GM18868 (cell line): ENCODE results near the gene SHOC1.
A peak's percentile ranks its signal among the peaks of the same experiment; 100 is the strongest.
"Not testable (repeated sequence)": the region's sequence is repeated elsewhere in the genome, so short reads cannot be mapped to it uniquely, and the experiment has no call there.

ENCODE experiments used
- ATAC-seq: cut with Tn5 transposase; IDR thresholded peaks from one replicate; pipeline ENCODE4 v1.9.1; 2021; ENCODE audit warnings: mild to moderate bottlenecking, moderate library complexity; ENCODE audit not compliant: unreplicated experiment

SHOC1 gene

GRCh38 chr9:111805830-111806241 is 11.1 kb upstream of the SHOC1 start:
- ATAC-seq, result no peak

DNA sequence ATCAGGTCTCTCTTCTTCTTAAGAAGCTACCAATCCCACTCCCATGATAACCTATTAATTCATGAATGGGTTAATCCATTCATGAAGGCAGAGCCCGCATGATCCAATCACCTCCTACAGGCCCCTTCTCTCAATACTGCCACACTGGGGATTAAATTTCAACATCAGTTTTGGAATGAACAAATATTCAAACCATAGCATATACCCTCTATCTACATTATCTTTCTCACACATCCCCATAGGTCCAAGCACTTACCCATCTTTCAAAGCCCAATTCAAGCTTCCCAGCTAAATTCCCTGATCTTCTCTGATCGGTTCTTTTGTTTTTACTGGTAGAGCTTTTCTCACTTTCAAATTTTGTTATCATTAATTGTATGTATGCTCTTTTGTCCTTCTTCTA is 10.5 kb upstream of the SHOC1 start:
- no peak for ATAC-seq

- no peak for ATAC-seq
Observed at GRCh38 chr9:111804636-111805035, 9.9 kb upstream of the SHOC1 start.

DNA sequence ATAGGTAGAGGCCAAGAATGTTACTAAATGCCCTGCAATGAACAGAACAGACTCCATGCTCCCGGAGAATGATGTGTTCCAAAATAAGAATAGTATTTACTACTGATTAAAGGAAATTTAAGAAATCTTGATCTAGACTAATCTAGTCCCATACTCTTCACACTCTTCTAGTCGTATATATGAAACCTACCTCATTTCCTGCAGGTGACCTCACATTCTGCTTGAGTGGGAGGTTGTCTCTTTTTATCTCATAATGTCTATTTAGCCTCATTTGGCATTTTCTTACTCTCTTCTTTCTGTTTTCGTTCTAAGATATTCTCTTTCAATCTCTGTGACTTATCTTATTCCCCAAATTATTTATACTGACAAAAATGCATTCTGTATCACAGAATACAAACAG is 9.2 kb upstream of the SHOC1 start:
- no peak for ATAC-seq

GRCh38 chr9:111799915-111800526 is 5.3 kb upstream of the SHOC1 start:
- ATAC-seq, result no peak

DNA sequence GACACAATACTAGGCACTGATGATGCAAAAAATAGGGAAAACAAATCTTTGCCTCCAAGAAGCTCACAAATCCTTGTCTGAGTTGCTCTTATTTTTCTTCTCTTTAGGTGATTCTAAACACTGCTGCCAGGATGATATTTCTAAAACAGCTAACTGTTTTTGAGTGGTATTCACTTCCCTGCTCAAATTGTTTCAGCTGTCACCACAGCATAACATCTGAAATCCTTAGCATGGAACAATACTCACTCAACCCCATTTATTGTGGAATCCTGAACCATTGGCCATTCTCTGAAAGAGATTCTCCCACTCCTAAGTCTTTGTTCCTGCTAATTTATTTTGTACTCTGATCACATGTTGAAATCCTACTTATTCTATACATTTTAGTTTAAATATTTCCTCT is 4.8 kb upstream of the SHOC1 start:
- ATAC-seq, result no peak

GRCh38 chr9:111798786-111799185 is 4.0 kb upstream of the SHOC1 start:
- ATAC-seq, result no peak

DNA sequence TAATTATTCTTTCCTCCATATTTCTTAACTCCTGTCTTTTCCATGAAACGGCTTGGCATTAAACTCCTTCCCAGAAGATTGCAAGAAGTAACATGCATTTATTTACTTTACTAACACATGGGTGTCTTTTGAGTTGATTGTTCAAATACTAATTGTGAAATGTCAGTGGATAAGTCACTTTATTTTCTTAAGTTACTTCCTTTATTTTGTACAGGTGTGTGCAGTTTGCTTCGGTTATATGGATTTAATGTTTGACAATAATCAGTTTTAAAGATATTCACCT is 761 bp upstream of the SHOC1 start:
- ATAC-seq, result no peak

DNA sequence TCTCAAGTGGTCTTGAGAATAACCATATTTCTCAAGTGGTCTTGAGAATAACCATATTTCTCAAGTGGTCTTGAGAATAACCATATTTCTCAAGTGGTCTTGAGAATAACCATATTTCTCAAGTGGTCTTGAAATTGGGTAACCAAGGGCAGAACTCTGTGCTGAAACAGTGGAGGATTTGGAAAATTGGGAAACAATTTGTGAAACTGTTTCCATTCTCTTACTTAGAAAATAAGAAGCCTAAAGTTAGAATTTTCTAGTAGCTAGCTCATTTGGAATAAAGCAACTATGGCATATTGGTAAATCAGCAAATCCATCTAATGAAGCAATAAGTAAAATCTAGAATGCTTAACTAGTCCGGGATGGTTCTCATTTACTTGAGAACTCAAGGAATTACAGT is 2.9 kb downstream of the SHOC1 start:
- not testable (repeated sequence) for ATAC-seq

GRCh38 chr9:111789881-111790280 is 4.9 kb downstream of the SHOC1 start:
- no peak for ATAC-seq

GRCh38 chr9:111783857-111784256 is 10.9 kb downstream of the SHOC1 start:
- ATAC-seq, result no peak

GRCh38 chr9:111783424-111783823 is 11.3 kb downstream of the SHOC1 start:
- no peak for ATAC-seq

- ATAC-seq, result no peak
Observed at GRCh38 chr9:111766066-111766465, 28.7 kb downstream of the SHOC1 start.

- ATAC-seq, result no peak
Observed at GRCh38 chr9:111762556-111762955, 32.2 kb downstream of the SHOC1 start.

DNA sequence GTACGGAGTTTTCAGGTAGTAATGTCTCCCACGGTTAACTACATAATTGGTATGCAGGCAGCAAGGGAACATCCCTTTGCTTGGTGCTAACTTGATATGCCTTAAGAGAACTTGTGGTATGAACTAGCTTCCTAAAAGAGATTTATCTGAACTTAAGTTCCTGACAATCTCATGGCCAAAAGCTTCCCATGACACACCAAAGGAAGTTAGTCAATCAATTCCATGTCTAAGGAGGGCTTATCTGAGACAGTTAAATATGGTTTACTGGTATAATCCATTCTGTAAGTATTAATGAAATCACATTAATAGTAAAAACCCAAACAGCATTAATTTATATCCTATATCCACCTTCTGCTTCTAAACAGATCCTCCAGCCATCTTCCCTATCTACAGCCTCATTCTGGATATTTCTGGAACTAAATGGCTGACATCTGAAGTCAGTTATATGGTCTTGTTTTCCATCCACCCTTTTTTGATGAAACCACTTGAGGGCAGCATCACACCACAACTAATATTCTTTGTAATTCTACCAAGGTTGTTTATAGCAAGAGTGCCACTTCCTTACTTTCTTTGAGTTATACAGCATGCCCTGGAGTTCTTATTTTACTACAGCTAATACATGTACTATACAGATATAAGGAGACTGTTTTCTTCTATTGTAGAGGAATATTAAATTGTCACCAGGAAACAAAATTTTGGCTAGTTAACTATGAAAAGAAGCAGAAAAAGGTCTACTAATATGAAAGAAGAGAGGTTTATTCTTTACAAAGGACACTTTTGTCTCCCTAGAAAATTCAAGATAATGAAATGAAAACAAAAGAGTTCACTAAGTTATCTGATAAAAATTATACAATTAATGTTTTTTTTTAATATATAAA is 34.7 kb downstream of the SHOC1 start:
- ATAC-seq, result peak; percentile 63

DNA sequence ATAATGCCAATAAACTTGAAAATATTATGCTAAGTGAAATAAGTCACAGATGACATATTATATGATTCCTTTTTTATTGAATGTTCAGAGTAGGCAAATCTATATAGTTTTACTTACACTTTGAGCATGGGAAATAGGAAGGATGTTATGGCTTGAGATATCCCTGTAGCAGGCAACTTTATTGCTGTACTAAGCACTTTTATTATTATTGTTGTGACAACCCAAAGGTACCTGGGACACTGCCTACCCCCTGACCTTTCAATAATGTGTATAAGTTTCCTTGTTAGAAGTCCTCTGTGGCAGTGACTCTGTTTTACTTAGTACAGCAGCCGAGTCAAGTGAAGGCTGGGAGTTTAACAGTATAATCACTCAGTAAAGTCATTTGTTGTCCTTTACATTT is 39.9 kb downstream of the SHOC1 start:
- ATAC-seq, result no peak

- no peak for ATAC-seq
Observed at GRCh38 chr9:111752455-111752854, 42.3 kb downstream of the SHOC1 start.
